ENCODE results near the gene DOCK7.

DNA sequence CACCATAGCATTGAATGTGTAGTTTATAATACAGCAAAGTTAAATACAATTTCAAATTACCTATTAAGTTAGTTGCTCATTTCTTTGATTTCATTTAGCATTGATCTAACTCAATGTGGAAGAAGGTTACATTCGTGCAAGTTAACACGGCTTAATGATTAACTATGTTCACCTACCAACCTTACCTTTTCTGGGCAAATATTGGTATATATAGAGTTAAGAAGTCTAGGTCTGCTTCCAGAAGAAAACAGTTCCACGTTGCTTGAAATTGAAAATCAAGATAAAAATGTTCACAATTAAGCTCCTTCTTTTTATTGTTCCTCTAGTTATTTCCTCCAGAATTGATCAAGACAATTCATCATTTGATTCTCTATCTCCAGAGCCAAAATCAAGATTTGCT, 90.9 kb downstream of the DOCK7 start, which contains the start of gene ANGPTL3:
- TF ChIP-seq, protein P1, sequence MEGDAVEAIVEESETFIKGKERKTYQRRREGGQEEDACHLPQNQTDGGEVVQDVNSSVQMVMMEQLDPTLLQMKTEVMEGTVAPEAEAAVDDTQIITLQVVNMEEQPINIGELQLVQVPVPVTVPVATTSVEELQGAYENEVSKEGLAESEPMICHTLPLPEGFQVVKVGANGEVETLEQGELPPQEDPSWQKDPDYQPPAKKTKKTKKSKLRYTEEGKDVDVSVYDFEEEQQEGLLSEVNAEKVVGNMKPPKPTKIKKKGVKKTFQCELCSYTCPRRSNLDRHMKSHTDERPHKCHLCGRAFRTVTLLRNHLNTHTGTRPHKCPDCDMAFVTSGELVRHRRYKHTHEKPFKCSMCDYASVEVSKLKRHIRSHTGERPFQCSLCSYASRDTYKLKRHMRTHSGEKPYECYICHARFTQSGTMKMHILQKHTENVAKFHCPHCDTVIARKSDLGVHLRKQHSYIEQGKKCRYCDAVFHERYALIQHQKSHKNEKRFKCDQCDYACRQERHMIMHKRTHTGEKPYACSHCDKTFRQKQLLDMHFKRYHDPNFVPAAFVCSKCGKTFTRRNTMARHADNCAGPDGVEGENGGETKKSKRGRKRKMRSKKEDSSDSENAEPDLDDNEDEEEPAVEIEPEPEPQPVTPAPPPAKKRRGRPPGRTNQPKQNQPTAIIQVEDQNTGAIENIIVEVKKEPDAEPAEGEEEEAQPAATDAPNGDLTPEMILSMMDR (IDR thresholded peaks at IDR 0.05; ENCODE audit: low read depth, low read length, missing input control) = no peak
- TF ChIP-seq, protein P2, sequence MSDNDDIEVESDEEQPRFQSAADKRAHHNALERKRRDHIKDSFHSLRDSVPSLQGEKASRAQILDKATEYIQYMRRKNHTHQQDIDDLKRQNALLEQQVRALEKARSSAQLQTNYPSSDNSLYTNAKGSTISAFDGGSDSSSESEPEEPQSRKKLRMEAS (IDR thresholded peaks at IDR 0.05) = no peak
- TF ChIP-seq SP1 (IDR thresholded peaks at IDR 0.05) = peak; percentile 62
- no peak for TF ChIP-seq GABPA (IDR thresholded peaks at IDR 0.05 in 1 of 2, conservative IDR thresholded peaks at IDR 0.05 in 1 of 2)
- TF ChIP-seq, protein P3, sequence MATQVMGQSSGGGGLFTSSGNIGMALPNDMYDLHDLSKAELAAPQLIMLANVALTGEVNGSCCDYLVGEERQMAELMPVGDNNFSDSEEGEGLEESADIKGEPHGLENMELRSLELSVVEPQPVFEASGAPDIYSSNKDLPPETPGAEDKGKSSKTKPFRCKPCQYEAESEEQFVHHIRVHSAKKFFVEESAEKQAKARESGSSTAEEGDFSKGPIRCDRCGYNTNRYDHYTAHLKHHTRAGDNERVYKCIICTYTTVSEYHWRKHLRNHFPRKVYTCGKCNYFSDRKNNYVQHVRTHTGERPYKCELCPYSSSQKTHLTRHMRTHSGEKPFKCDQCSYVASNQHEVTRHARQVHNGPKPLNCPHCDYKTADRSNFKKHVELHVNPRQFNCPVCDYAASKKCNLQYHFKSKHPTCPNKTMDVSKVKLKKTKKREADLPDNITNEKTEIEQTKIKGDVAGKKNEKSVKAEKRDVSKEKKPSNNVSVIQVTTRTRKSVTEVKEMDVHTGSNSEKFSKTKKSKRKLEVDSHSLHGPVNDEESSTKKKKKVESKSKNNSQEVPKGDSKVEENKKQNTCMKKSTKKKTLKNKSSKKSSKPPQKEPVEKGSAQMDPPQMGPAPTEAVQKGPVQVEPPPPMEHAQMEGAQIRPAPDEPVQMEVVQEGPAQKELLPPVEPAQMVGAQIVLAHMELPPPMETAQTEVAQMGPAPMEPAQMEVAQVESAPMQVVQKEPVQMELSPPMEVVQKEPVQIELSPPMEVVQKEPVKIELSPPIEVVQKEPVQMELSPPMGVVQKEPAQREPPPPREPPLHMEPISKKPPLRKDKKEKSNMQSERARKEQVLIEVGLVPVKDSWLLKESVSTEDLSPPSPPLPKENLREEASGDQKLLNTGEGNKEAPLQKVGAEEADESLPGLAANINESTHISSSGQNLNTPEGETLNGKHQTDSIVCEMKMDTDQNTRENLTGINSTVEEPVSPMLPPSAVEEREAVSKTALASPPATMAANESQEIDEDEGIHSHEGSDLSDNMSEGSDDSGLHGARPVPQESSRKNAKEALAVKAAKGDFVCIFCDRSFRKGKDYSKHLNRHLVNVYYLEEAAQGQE (IDR thresholded peaks at IDR 0.05) = peak; percentile 59
- no peak for TF ChIP-seq FOXA2 (IDR thresholded peaks at IDR 0.05)
- peak; percentile 13 to 29 for TF ChIP-seq RAD21 (IDR thresholded peaks at IDR 0.05)
- TF ChIP-seq TAF1 (conservative IDR thresholded peaks at IDR 0.05) = peak; percentile 73

All from liver (tissue), 3 donors.